Sciatic nerve (tissue), 2 donors: ENCODE results near the gene TMEM131. TPM values are rescaled to one million over a fixed set of nuclear protein-coding genes. Genes with fewer than 3 reads are reported as not detected.
A peak's percentile ranks its signal among the peaks of the same experiment; 100 is the strongest.
"Not testable (repeated sequence)": the region's sequence is repeated elsewhere in the genome, so short reads cannot be mapped to it uniquely, and the experiment has no call there.

Source experiments
- ATAC-seq: fragments of 200-7000 bp; cut with Tn5 transposase; one replicate; pipeline ENCODE4 v1.9.1; 2020; ENCODE audit warnings: mild to moderate bottlenecking, moderate library complexity
- DNase-seq: peaks from one replicate; pipeline ENCODE4 v3.0.0-alpha.2; 2020; ENCODE audit warnings: low spot score
- intact Hi-C: fragments of 100-400 bp; cut with DNase I; formaldehyde crosslinking; loops from one replicate; pipeline ENCODE4 v1.14.2; 2022
- total RNA-seq: library from RNA; stranded (reverse); fragmentation: NEBNext Ultra II Directional; extraction: Animal tissue kit (Norgen Biotek cat#: 25700); gene quantifications from one replicate; pipeline ENCODE4 v1.2.1, GENCODE V29; 2021
- donor health status: DM: no; HTN: no; CAD: no.
- donor health status: DM: no; HTN: no; CAD: no.

The TMEM131 gene
- total RNA-seq, 1 donor from 2014 or later = 43.2 TPM

- no peak for ATAC-seq
- intact Hi-C loops = no loop called here
- DNase-seq = peak; percentile 53
Measured at GRCh38 chr2:97712693-97713295, 283.0 kb downstream of the TMEM131 start.

GRCh38 chr2:97712175-97712574 lies 283.6 kb downstream of the TMEM131 start:
- intact Hi-C loops, ATAC-seq: not testable (repeated sequence)
- DNase-seq = peak; percentile 3

GRCh38 chr2:97711394-97711711 lies 284.4 kb downstream of the TMEM131 start:
- DNase-seq = peak; percentile 30
- no peak for ATAC-seq
- intact Hi-C loops = no loop called here

GRCh38 chr2:97708608-97709007 lies 287.1 kb downstream of the TMEM131 start:
- intact Hi-C loops = no loop called here
- no peak for ATAC-seq
- peak; percentile 8 for DNase-seq

GRCh38 chr2:97708048-97708380 lies 287.7 kb downstream of the TMEM131 start:
- ATAC-seq (no peak), DNase-seq (no peak)
- intact Hi-C loops = no loop called here

GRCh38 chr2:97707362-97708047 lies 288.2 kb downstream of the TMEM131 start:
- intact Hi-C loops = no loop called here
- ATAC-seq (no peak), DNase-seq (no peak)

GRCh38 chr2:97706708-97707345 lies 288.9 kb downstream of the TMEM131 start:
- DNase-seq (no peak), ATAC-seq (no peak)
- intact Hi-C loops = no loop called here

Other genes starting within 250 kb of the TMEM131 start
- gene VWA3B, start 91.2 kb upstream of the TMEM131 start, total RNA-seq = 0.80 TPM